Ascending aorta (tissue), 2 donors: Measurements from ENCODE around the gene LCP2. TPM values are rescaled to one million over a fixed set of nuclear protein-coding genes. Genes with fewer than 3 reads are reported as not detected.

ENCODE experiments used
- DNase-seq, 2 donors: peaks; one replicate each; pipeline ENCODE4 v3.0.0-alpha.2; 2019; ENCODE audit warnings: low spot score in 2 of 2
- H3K27ac ChIP-seq, 2 donors: fragments of 200-600 bp; sonication (generic); one replicate each; pipeline ENCODE4 v1.5.1; 2016 to 2017; ENCODE audit warnings: mild to moderate bottlenecking in 1 of 2
- H3K27me3 ChIP-seq: fragments of 200-600 bp; sonication (generic); one replicate; pipeline ENCODE4 v1.5.1; 2017
- H3K36me3 ChIP-seq, 2 donors: fragments of 200-600 bp; sonication (generic); one replicate each; pipeline ENCODE4 v1.5.1; 2016
- H3K4me1 ChIP-seq, 2 donors: fragments of 200-600 bp; sonication (generic); one replicate each; pipeline ENCODE4 v1.5.1; 2016 to 2017; ENCODE audit warnings: mild to moderate bottlenecking in 1 of 2
- H3K4me3 ChIP-seq, 2 donors: fragments of 200-600 bp; sonication (generic); one replicate each; pipeline ENCODE4 v1.5.1; 2016 to 2017; ENCODE audit warnings: mild to moderate bottlenecking in 1 of 2
- H3K9me3 ChIP-seq, 2 donors: fragments of 200-600 bp; sonication (generic); one replicate each; pipeline ENCODE4 v1.5.1; 2016
- CTCF ChIP-seq, 3 experiments: fragments of 200-600 bp in 2 of 3; fragments of 450-650 bp in 1 of 3; sonication (generic) in 2 of 3; IDR thresholded peaks; one replicate each; pipeline ENCODE4 v1.5.1; 2016 to 2019; ENCODE audit warnings: antibody characterized with exemption in 3 of 3, mild to moderate bottlenecking in 1 of 3, moderate library complexity in 1 of 3
- intact Hi-C: fragments of 100-400 bp; cut with DNase I; formaldehyde crosslinking; loops from one replicate; pipeline ENCODE4 v1.15.1; 2023
- total RNA-seq: library from RNA; depleted of rRNA; stranded (reverse); fragments of >200 nt; gene quantifications from one replicate; pipeline ENCODE4 v1.1.0, GENCODE V29; 2016

Gene LCP2
- total RNA-seq, 1 donor from 2014 or later = 9.3 TPM

- H3K36me3 ChIP-seq = no peaks in the 10 kb centered on the region
- H3K27ac ChIP-seq = no peak overlapping the region
- H3K4me3 ChIP-seq = peak overlapping the region in 1 of 2 donors; percentile 1
- H3K4me1 ChIP-seq = no peaks in the 10 kb centered on the region
- DNase-seq = no peak
- no peaks in the 10 kb centered on the region for H3K27me3 ChIP-seq
- no peaks in the 10 kb centered on the region for H3K9me3 ChIP-seq
- intact Hi-C loops = no loop called here
- TF ChIP-seq CTCF (IDR thresholded peaks at IDR 0.05) = no peak
Measured at GRCh38 chr5:170294556-170294955, 3.0 kb downstream of the LCP2 start.

- H3K27me3 ChIP-seq = no peaks in the 10 kb centered on the region
- TF ChIP-seq CTCF (IDR thresholded peaks at IDR 0.05) = no peak
- no peak for DNase-seq
Measured at GRCh38 chr5:170294057-170294456, 3.5 kb downstream of the LCP2 start.

GRCh38 chr5:170293273-170293672 is 4.3 kb downstream of the LCP2 start:
- no peak overlapping the region for H3K27ac ChIP-seq
- no peaks in the 10 kb centered on the region for H3K9me3 ChIP-seq
- H3K36me3 ChIP-seq = no peaks in the 10 kb centered on the region
- DNase-seq = no peak
- no peaks in the 10 kb centered on the region for H3K4me1 ChIP-seq
- no peaks in the 10 kb centered on the region for H3K27me3 ChIP-seq
- intact Hi-C loops = no loop called here
- H3K4me3 ChIP-seq = no peak overlapping the region
- no peak for TF ChIP-seq CTCF (IDR thresholded peaks at IDR 0.05)

More at GRCh38 chr5:170294057-170294456, 3.5 kb downstream of the LCP2 start:
- intact Hi-C loops = no loop called here
- Histone ChIP-seq H3K4me1 (no peaks in the 10 kb centered on the region), H3K36me3 (no peaks in the 10 kb centered on the region), H3K4me3 (no peak overlapping the region), H3K9me3 (no peaks in the 10 kb centered on the region), H3K27ac (no peak overlapping the region)

- Histone ChIP-seq H3K4me3 (no peak overlapping the region), H3K9me3 (no peaks in the 10 kb centered on the region), H3K4me1 (no peaks in the 10 kb centered on the region), H3K27ac (no peak overlapping the region), H3K27me3 (no peaks in the 10 kb centered on the region), H3K36me3 (no peaks in the 10 kb centered on the region)
- no peak for TF ChIP-seq CTCF (IDR thresholded peaks at IDR 0.05)
- DNase-seq = no peak
- intact Hi-C loops = no loop called here
Measured at GRCh38 chr5:170292179-170293104, 5.1 kb downstream of the LCP2 start.

- Histone ChIP-seq H3K27me3 (no peaks in the 10 kb centered on the region), H3K4me3 (no peak overlapping the region), H3K4me1 (no peaks in the 10 kb centered on the region), H3K27ac (no peak overlapping the region), H3K9me3 (no peaks in the 10 kb centered on the region), H3K36me3 (no peaks in the 10 kb centered on the region)
- DNase-seq = no peak
- intact Hi-C loops = no loop called here
- no peak for TF ChIP-seq CTCF (IDR thresholded peaks at IDR 0.05)
Measured at GRCh38 chr5:170290498-170290897, 7.1 kb downstream of the LCP2 start.
